HCT116 (cell line): ENCODE data around the gene SRGAP3. TPM values are rescaled to one million over a fixed set of nuclear protein-coding genes. Genes with fewer than 3 reads are reported as not detected.

Experiments used
- ATAC-seq: fragments of 200-7000 bp; cut with Tn5 transposase; 2 replicates; pipeline ENCODE4 v1.9.1; 2020; ENCODE audit warnings: mild to moderate bottlenecking, moderate library complexity
- BruUV-seq: library from RNA; stranded (reverse); fragments of 400-500 nt; replicated peaks from 2 replicates; lab custom pipeline; 2021; lab: Mats Ljungman, UMichigan
- CTCF ChIA-PET: fragments of 300-600 bp; sonication (Branson Sonifier 250); formaldehyde crosslinking; loops from one replicate; lab custom pipeline; 2021; ENCODE audit warnings: antibody characterized with exemption; lab: Charles Lee
- POLR2A ChIA-PET: fragments of 300-600, 350-600 bp; sonication (Branson Sonifier 250); formaldehyde crosslinking; loops from one replicate; lab custom pipeline; 2021; ENCODE audit warnings: antibody characterized with exemption; lab: Charles Lee
- RAD21 ChIA-PET, 2 experiments: fragments of 300-600 bp; sonication (Branson Sonifier 250); formaldehyde crosslinking; loops; one replicate each; lab custom pipeline; 2023; ENCODE audit warnings: low total read pairs in 2 of 2; ENCODE audit not compliant: uncharacterized antibody in 2 of 2, unreplicated experiment in 2 of 2, low non-redundant PET in 1 of 2; lab: Charles Lee
- DNase-seq: peaks from one replicate; pipeline ENCODE4 v3.0.0-alpha.2; 2010; ENCODE audit warnings: low read depth, low spot score
- H2AFZ ChIP-seq: fragments of 200-600 bp; shearing (Covaris generic), sonication (generic); 2 replicates; pipeline ENCODE4 v1.6.1; 2017; ENCODE audit warnings: low read depth, mixed run types, mixed read lengths, antibody characterized with exemption, low read length; ENCODE audit not compliant: poor library complexity, severe bottlenecking
- H3K27ac ChIP-seq: 2 replicates; pipeline ENCODE4 v1.5.1; 2012; ENCODE audit warnings: low read depth, low read length
- H3K27me3 ChIP-seq: fragments of 200-600 bp; sonication (generic); 2 replicates; pipeline ENCODE4 v1.6.1; 2016; ENCODE audit warnings: mixed run types, low read length, mixed read lengths; ENCODE audit not compliant: insufficient read depth
- H3K36me3 ChIP-seq, 2 experiments: fragments of 200-500 bp in 1 of 2; fragments of 200-600 bp in 1 of 2; sonication (Bioruptor generic) in 1 of 2; sonication (generic) in 1 of 2; 2 replicates each; pipeline versions ENCODE4 v1.5.1 to v1.6.1; 2014 to 2016; ENCODE audit warnings: low read length in 2 of 2, inconsistent platforms in 1 of 2, mixed read lengths in 1 of 2, mixed run types in 1 of 2; ENCODE audit not compliant: insufficient read depth in 2 of 2, control insufficient read depth in 1 of 2
- H3K4me1 ChIP-seq, 2 experiments: fragments of 200-600 bp in 1 of 2; sonication (generic) in 1 of 2; 2 replicates each; pipeline versions ENCODE4 v1.5.1 to v1.6.1; 2012 to 2017; ENCODE audit warnings: low read length in 2 of 2, inconsistent platforms in 1 of 2, mild to moderate bottlenecking in 1 of 2, mixed read lengths in 1 of 2, mixed run types in 1 of 2, moderate library complexity in 1 of 2; ENCODE audit not compliant: insufficient read depth in 2 of 2, control insufficient read depth in 1 of 2
- H3K4me2 ChIP-seq: fragments of 200-600 bp; sonication (generic); 2 replicates; pipeline ENCODE4 v1.6.1; 2017; ENCODE audit warnings: mixed run types, low read length, mixed read lengths
- H3K4me3 ChIP-seq, 2 experiments: fragments of 200-600 bp in 1 of 2; sonication (generic) in 1 of 2; replicated peaks in 1 of 2; 2 replicates each; pipeline ENCODE4 v1.5.1; 2011 to 2016; ENCODE audit warnings: low read length in 2 of 2, control low read depth in 1 of 2, low read depth in 1 of 2, mild to moderate bottlenecking in 1 of 2, mixed read lengths in 1 of 2, mixed run types in 1 of 2
- H3K79me2 ChIP-seq: fragments of 200-600 bp; sonication (generic); 2 replicates; pipeline ENCODE4 v1.6.1; 2017; ENCODE audit warnings: mild to moderate bottlenecking, mixed run types, low read length, moderate library complexity, mixed read lengths; ENCODE audit not compliant: insufficient read depth
- H3K9ac ChIP-seq: fragments of 200-600 bp; sonication (generic); 2 replicates; pipeline ENCODE4 v1.6.1; 2016; ENCODE audit warnings: low read length, mixed read lengths
- H3K9me2 ChIP-seq: fragments of 200-600 bp; sonication (generic), shearing (Covaris generic); 2 replicates; pipeline ENCODE4 v1.6.1; 2017; ENCODE audit warnings: mixed run types, mild to moderate bottlenecking, moderate library complexity; ENCODE audit not compliant: insufficient read depth
- H3K9me3 ChIP-seq, 2 experiments: fragments of 200-500 bp in 1 of 2; fragments of 200-600 bp in 1 of 2; sonication (Bioruptor generic) in 1 of 2; sonication (generic) in 1 of 2; 2 replicates each; pipeline ENCODE4 v1.6.1; 2014 to 2017; ENCODE audit warnings: low read length in 2 of 2, mixed read lengths in 2 of 2, inconsistent platforms in 1 of 2, low read depth in 1 of 2, mild to moderate bottlenecking in 1 of 2, mixed run types in 1 of 2, moderate library complexity in 1 of 2; ENCODE audit not compliant: control insufficient read depth in 1 of 2, insufficient read depth in 1 of 2
- H4K20me1 ChIP-seq: fragments of 200-600 bp; sonication (generic), shearing (Covaris generic); 2 replicates; pipeline ENCODE4 v1.6.1; 2017; ENCODE audit warnings: mixed run types, mild to moderate bottlenecking, moderate library complexity; ENCODE audit not compliant: insufficient read depth
- CBX3 ChIP-seq: IDR thresholded peaks from 2 replicates; pipeline ENCODE4 v1.6.1; 2012; ENCODE audit warnings: low read depth
- CEBPB ChIP-seq: IDR thresholded peaks from 2 replicates; pipeline ENCODE4 v1.6.1; 2012; ENCODE audit warnings: low read depth
- ELF1 ChIP-seq: IDR thresholded peaks from 2 replicates; pipeline ENCODE4 v1.6.1; 2012; ENCODE audit warnings: low read depth, borderline replicate concordance
- EZH2phosphoT487 ChIP-seq: fragments of 200-600 bp; IDR thresholded peaks from 2 replicates; pipeline ENCODE4 v1.6.1; 2018; ENCODE audit warnings: antibody characterized with exemption, borderline replicate concordance
- JUND ChIP-seq: IDR thresholded peaks from 2 replicates; pipeline ENCODE4 v1.6.1; 2012
- POLR2AphosphoS5 ChIP-seq: IDR thresholded peaks from 2 replicates; pipeline ENCODE4 v1.6.1; 2011; ENCODE audit warnings: mild to moderate bottlenecking, low read depth, low read length, moderate library complexity
- RAD21 ChIP-seq: IDR thresholded peaks from 2 replicates; pipeline ENCODE4 v1.6.1; 2012; ENCODE audit warnings: low read depth, mild to moderate bottlenecking
- SP1 ChIP-seq: IDR thresholded peaks from 2 replicates; pipeline ENCODE4 v1.6.1; 2012; ENCODE audit warnings: low read depth
- ZNF274 ChIP-seq: fragments of 200-500 bp; sonication (Bioruptor generic); IDR thresholded peaks from 2 replicates; pipeline ENCODE4 v1.6.1; 2014; ENCODE audit warnings: mild to moderate bottlenecking, low read depth, low read length, inconsistent platforms
- intact Hi-C: fragments of 100-400 bp; cut with micrococcal nuclease; formaldehyde crosslinking; loops from 2 replicates; pipeline ENCODE4 v1.10.0; 2022
- total RNA-seq: library from RNA; stranded (reverse); gene quantifications from one replicate; pipeline ENCODE4 v1.2.1, GENCODE V29; 2021; ENCODE audit not compliant: unreplicated experiment
- TF ChIP-seq, protein P1 (sequence below): IDR thresholded peaks from 2 replicates; pipeline ENCODE4 v1.6.1; 2012
- TF ChIP-seq, protein P2 (sequence below), 3 experiments: fragments of 200-600 bp in 1 of 3; sonication (generic) in 1 of 3; IDR thresholded peaks in 2 of 3; conservative IDR thresholded peaks in 1 of 3; 2 replicates each; pipeline ENCODE4 v1.5.1; 2012 to 2017; ENCODE audit warnings: low read depth in 2 of 3, low read length in 2 of 3, antibody characterized with exemption in 1 of 3, borderline replicate concordance in 1 of 3, control low read depth in 1 of 3, mild to moderate bottlenecking in 1 of 3, mixed read lengths in 1 of 3, mixed run types in 1 of 3, moderate library complexity in 1 of 3; ENCODE audit not compliant: insufficient read depth in 1 of 3
- TF ChIP-seq, protein P3 (sequence below): IDR thresholded peaks from 2 replicates; pipeline ENCODE4 v1.6.1; 2012; ENCODE audit warnings: low read depth
- TF ChIP-seq, protein P4 (sequence below): IDR thresholded peaks from 2 replicates; pipeline ENCODE4 v1.6.1; 2011; ENCODE audit warnings: mild to moderate bottlenecking, low read length, moderate library complexity; ENCODE audit not compliant: insufficient replicate concordance; ENCODE audit errors: extremely low read depth

The SRGAP3 gene
- total RNA-seq, 1 experiment from 2014 or later: 8.3 TPM

DNA sequence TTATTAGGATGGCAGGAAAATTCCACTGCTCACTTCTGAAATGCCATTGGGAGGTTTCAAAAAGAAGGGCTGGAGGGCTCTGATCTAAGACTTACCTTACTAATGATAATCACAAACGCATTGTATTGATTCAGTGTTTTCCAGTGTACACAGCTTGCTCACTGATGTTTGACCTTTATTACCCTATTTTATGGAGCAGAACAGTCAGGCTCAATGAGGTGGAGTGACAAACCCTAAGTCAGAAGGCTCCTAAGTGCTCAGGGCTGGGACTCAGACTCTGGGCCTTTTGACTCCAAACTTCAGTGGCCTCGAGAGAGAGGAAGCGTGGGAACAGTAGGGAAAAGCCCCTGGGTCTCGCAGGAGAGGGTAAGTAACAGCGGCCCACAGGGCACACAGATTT, 265.9 kb downstream of the SRGAP3 start:
- Histone ChIP-seq H3K9ac (no peak overlapping the region), H3K4me1 (no peaks in the 10 kb centered on the region), H3K36me3 (no peaks in the 10 kb centered on the region), H3K4me3 (no peak overlapping the region)
- ATAC-seq: no peak
- no TSS peak for BruUV-seq
- TF ChIP-seq POLR2AphosphoS5 (no peak), RAD21 (no peak), JUND (no peak), CEBPB (no peak), EZH2phosphoT487 (no peak), ZNF274 (no peak), SP1 (no peak), CBX3 (no peak), ELF1 (no peak)
- TF ChIP-seq, protein P1, sequence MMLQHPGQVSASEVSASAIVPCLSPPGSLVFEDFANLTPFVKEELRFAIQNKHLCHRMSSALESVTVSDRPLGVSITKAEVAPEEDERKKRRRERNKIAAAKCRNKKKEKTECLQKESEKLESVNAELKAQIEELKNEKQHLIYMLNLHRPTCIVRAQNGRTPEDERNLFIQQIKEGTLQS: no peak
- TF ChIP-seq, protein P2, sequence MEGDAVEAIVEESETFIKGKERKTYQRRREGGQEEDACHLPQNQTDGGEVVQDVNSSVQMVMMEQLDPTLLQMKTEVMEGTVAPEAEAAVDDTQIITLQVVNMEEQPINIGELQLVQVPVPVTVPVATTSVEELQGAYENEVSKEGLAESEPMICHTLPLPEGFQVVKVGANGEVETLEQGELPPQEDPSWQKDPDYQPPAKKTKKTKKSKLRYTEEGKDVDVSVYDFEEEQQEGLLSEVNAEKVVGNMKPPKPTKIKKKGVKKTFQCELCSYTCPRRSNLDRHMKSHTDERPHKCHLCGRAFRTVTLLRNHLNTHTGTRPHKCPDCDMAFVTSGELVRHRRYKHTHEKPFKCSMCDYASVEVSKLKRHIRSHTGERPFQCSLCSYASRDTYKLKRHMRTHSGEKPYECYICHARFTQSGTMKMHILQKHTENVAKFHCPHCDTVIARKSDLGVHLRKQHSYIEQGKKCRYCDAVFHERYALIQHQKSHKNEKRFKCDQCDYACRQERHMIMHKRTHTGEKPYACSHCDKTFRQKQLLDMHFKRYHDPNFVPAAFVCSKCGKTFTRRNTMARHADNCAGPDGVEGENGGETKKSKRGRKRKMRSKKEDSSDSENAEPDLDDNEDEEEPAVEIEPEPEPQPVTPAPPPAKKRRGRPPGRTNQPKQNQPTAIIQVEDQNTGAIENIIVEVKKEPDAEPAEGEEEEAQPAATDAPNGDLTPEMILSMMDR (IDR thresholded peaks at IDR 0.05 in 2 of 3, conservative IDR thresholded peaks at IDR 0.05 in 1 of 3; ENCODE audit: borderline replicate concordance in 1 of 3, insufficient read depth in 1 of 3, low read depth in 2 of 3, low read length in 2 of 3): no peak
- TF ChIP-seq, protein P3, sequence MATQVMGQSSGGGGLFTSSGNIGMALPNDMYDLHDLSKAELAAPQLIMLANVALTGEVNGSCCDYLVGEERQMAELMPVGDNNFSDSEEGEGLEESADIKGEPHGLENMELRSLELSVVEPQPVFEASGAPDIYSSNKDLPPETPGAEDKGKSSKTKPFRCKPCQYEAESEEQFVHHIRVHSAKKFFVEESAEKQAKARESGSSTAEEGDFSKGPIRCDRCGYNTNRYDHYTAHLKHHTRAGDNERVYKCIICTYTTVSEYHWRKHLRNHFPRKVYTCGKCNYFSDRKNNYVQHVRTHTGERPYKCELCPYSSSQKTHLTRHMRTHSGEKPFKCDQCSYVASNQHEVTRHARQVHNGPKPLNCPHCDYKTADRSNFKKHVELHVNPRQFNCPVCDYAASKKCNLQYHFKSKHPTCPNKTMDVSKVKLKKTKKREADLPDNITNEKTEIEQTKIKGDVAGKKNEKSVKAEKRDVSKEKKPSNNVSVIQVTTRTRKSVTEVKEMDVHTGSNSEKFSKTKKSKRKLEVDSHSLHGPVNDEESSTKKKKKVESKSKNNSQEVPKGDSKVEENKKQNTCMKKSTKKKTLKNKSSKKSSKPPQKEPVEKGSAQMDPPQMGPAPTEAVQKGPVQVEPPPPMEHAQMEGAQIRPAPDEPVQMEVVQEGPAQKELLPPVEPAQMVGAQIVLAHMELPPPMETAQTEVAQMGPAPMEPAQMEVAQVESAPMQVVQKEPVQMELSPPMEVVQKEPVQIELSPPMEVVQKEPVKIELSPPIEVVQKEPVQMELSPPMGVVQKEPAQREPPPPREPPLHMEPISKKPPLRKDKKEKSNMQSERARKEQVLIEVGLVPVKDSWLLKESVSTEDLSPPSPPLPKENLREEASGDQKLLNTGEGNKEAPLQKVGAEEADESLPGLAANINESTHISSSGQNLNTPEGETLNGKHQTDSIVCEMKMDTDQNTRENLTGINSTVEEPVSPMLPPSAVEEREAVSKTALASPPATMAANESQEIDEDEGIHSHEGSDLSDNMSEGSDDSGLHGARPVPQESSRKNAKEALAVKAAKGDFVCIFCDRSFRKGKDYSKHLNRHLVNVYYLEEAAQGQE: no peak
- TF ChIP-seq, protein P4, sequence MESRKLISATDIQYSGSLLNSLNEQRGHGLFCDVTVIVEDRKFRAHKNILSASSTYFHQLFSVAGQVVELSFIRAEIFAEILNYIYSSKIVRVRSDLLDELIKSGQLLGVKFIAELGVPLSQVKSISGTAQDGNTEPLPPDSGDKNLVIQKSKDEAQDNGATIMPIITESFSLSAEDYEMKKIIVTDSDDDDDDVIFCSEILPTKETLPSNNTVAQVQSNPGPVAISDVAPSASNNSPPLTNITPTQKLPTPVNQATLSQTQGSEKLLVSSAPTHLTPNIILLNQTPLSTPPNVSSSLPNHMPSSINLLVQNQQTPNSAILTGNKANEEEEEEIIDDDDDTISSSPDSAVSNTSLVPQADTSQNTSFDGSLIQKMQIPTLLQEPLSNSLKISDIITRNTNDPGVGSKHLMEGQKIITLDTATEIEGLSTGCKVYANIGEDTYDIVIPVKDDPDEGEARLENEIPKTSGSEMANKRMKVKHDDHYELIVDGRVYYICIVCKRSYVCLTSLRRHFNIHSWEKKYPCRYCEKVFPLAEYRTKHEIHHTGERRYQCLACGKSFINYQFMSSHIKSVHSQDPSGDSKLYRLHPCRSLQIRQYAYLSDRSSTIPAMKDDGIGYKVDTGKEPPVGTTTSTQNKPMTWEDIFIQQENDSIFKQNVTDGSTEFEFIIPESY: no peak
- TF ChIP-seq, all 23 proteins: peak for 0
- H3K9me2 ChIP-seq: no peaks in the 10 kb centered on the region; the same call in 1 of the 2 replicates
- ChIA-PET CTCF (no interaction called here), RAD21 (no interaction called here), POLR2A (no interaction called here)
- no peaks in the 10 kb centered on the region for H4K20me1 ChIP-seq
- H3K79me2 ChIP-seq: no peaks in the 10 kb centered on the region
- no peak overlapping the region for H3K4me2 ChIP-seq
- peaks cover 0 to 4% of the 10 kb centered on the region in 2 experiments; a peak in 1 of 4 replicates for H3K9me3 ChIP-seq
- no peak overlapping the region for H2AFZ ChIP-seq
- intact Hi-C loops: no loop called here
- H3K27me3 ChIP-seq: peaks cover 9% of the 10 kb centered on the region
- DNase-seq: no peak
- no peak overlapping the region for H3K27ac ChIP-seq
